GM21717 (cell line): Measurements from ENCODE around the gene PDCD1.
"Not testable (repeated sequence)": the region's sequence is repeated elsewhere in the genome, so short reads cannot be mapped to it uniquely, and the experiment has no call there.

ENCODE experiments used
- ATAC-seq: cut with Tn5 transposase; IDR thresholded peaks from one replicate; pipeline ENCODE4 v1.9.1; 2021; ENCODE audit warnings: mild to moderate bottlenecking, moderate library complexity; ENCODE audit not compliant: unreplicated experiment

The PDCD1 gene

DNA sequence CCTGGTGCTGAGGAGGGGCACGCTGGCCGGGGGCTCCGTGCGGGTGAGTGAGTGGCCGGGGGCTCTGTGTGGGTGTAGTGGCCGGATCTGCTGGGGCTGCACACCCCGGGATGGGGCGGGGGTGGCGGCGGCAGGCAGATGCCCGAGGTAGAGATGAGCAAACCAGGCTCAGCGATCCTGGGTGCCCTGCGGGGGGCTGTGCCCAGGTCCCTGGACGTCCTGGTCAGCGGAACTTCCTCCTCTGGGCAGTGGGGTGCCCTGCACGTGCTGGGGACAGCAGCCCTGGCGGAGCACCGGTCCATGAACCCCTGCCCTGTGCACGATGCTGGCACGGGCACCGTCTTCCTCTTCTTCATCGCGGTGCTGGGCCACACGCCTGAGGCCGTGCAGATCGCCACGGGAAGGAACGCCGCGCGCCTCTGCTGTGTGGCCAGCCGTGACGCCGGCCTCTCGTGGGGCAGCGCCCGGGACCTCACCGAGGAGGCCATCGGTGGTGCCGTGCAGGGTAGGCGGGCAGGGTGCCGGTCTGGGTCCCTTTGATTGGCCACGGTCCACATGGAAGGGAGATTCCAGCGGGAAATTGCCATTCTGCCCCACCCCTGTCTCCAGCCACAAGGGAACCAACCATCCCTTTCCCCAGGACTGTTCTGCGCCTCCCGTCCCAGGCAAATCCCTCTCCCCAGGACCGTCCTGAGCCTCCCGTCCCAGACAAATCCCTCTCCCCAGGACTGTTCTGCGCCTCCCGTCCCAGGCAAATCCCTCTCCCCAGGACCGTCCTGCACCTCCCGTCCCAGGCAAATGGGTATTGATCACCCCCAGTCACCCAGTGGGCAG lies 43.8 kb downstream of the PDCD1 start:
- no peak for ATAC-seq

DNA sequence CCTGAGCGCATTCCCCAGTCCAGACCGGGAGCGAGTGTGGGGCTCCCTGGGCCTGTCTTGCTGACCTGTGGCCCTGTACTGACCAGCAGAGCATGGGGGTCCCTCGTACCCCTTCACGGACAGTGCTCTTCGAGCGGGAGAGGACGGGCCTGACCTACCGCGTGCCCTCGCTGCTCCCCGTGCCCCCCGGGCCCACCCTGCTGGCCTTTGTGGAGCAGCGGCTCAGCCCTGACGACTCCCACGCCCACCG lies 44.4 kb downstream of the PDCD1 start:
- ATAC-seq = no peak

- no peak for ATAC-seq
Observed at GRCh38 chr2:241813644-241814392, 44.9 kb downstream of the PDCD1 start.

- no peak for ATAC-seq
Observed at GRCh38 chr2:241812730-241813643, 45.7 kb downstream of the PDCD1 start.

- ATAC-seq = no peak
Observed at GRCh38 chr2:241811952-241812729, 46.6 kb downstream of the PDCD1 start.

DNA sequence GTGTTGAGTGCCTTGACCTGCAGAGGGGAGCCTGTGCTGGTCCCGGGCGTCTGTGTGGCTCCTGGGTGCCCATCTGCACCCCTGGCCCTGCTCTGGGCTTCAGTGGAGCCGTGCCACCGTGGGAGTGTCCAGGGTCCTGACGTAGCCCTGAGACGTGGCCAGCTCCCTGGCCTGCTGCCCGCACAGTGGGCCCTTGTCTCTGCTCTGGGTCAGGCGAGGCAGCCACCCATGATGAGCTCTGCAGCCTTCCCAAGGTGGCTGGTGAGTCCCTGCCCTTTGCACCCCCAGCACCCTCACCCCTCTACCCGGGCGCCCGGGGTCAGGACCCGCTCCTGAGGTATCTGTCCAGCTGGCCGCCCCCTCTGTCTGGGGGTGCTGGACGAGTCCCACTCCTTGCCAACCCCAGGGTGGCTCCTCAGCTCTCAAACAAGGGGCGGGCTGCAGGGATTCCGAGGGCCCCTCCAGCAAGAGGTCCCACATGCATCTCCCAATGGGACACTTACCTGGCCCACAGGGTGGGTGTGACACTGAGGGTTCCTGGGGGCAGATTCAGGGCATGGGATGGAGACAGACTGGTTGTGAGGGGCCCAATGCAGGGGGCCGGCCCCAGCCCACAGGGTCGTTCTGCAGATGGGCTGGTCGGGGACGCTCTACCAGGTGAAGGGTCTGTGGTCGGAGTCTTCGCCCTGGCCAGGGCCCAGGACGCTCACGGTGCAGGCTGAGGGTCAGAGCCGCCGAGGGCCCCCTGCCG lies 47.3 kb downstream of the PDCD1 start:
- ATAC-seq = no peak

- no peak for ATAC-seq
Observed at GRCh38 chr2:241810307-241811200, 48.1 kb downstream of the PDCD1 start.

DNA sequence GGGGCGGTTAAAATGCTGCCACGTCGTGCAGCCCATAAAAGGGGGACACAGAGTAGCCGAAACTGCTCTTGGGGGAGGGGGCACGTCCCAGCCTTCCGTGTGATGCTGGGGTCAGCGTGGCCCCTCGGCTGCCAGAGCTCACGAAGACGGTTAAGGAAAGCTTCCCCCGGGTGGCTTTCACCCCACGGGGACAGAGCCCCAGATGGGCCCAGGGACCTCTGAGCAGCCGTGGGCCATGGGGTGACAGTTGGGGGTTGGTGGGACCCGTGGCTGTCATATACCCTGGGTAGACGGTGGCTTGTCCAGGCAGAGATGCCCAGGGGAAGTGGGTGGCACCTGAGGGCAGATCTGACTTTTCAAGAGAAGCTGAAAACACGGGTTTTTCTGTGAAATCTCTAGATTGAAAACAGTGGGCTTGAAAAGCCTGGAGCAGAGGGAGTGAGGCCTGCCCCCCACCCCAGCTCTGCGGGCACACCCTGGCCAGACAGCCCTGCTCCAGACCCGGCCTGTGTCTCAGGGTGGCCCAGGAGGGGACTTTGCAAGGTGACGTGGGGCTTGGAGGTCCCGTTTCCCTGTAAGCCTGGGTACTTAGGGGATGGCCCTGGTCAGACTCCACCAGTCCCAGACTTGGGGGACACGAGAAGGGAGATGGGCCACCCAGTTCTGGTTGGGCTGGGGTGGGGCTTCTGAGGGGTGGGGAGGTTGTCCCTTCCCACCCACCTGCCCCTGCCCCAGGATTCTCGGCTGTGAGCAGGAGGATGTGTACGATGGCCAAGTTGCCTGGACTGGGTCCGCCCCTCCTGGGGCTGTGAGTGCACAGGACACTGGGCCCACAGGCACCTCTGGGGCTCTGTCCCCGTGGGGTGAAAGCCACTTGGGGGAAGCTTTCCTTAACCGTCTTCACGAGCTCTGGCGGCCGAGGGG lies 49.0 kb downstream of the PDCD1 start:
- ATAC-seq = no peak

- no peak for ATAC-seq
Observed at GRCh38 chr2:241808721-241809382, 49.8 kb downstream of the PDCD1 start, which contains the start of gene NEU4. NEU4 (plus strand) TSS chr2:241809193; CDS start chr2:241814485, 5,292 bp downstream.

- ATAC-seq = no peak
Observed at GRCh38 chr2:241808051-241808720, 50.5 kb downstream of the PDCD1 start.

- not testable (repeated sequence) for ATAC-seq
Observed at GRCh38 chr2:241806217-241806616, 52.5 kb downstream of the PDCD1 start.

GRCh38 chr2:241804326-241805229 lies 54.1 kb downstream of the PDCD1 start:
- no peak for ATAC-seq

DNA sequence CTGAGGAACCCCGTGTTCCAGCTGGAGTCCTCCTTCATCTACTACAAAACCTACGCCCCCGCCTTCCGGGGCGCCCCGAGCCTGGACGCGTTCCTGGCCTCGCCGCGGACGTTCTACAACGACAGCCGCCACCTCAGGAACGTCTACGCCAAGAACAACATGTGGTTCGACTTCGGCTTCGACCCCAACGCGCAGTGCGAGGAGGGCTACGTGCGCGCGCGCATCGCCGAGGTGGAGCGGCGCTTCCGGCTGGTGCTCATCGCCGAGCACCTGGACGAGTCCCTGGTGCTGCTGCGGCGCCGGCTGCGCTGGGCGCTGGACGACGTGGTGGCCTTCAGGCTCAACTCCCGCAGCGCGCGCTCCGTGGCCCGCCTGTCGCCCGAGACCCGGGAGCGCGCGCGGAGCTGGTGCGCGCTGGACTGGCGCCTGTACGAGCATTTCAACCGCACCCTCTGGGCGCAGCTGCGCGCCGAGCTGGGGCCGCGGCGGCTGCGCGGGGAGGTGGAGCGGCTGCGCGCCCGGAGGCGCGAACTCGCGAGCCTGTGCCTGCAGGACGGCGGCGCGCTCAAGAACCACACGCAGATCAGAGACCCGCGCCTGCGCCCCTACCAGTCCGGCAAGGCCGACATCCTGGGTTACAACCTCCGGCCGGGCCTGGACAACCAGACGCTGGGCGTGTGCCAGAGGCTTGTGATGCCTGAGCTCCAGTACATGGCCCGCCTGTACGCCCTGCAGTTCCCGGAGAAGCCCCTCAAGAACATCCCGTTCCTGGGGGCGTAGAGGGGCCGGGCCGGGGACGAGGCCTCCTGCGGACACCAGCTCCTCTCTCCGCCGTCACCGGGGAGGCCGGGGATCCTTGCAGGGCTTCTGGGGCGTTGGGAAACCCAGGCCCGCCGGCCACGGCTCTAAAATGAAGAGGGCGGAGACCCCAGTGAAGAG lies 55.0 kb downstream of the PDCD1 start:
- ATAC-seq = no peak
